A673 (cell line): Measurements from ENCODE around the gene BEND3. TPM values are rescaled to one million over a fixed set of nuclear protein-coding genes. Genes with fewer than 3 reads are reported as not detected.
"Not testable (repeated sequence)": the region's sequence is repeated elsewhere in the genome, so short reads cannot be mapped to it uniquely, and the experiment has no call there.

ENCODE experiments used
- BruUV-seq: library from RNA; stranded (reverse); fragments of 400-500 nt; replicated peaks from 2 replicates; lab custom pipeline; 2021; lab: Mats Ljungman, UMichigan
- CTCF ChIA-PET: fragments of 300-600 bp; sonication (Branson Sonifier 250); formaldehyde crosslinking; loops from one replicate; lab custom pipeline; 2022; ENCODE audit warnings: antibody characterized with exemption; lab: Charles Lee
- POLR2A ChIA-PET: fragments of 300-600 bp; sonication (Branson Sonifier 250); formaldehyde crosslinking; loops from one replicate; lab custom pipeline; 2022; ENCODE audit warnings: antibody characterized with exemption; ENCODE audit not compliant: low non-redundant PET; lab: Charles Lee
- DNase-seq: peaks from one replicate; pipeline ENCODE4 v3.0.0-alpha.2; 2015; ENCODE audit warnings: low spot score
- H3K27ac ChIP-seq: fragments of 200-600 bp; sonication (generic); 2 replicates; pipeline ENCODE4 v1.5.1; 2016; ENCODE audit warnings: mixed run types, low read depth, mild to moderate bottlenecking, mixed read lengths, antibody characterized with exemption, low read length; ENCODE audit not compliant: poor library complexity, severe bottlenecking
- H3K27me3 ChIP-seq: fragments of 200-600 bp; sonication (generic); replicated peaks from 2 replicates; pipeline ENCODE4 v1.6.1; 2017; ENCODE audit warnings: mixed run types, low read depth, mild to moderate bottlenecking, mixed read lengths, antibody characterized with exemption, low read length; ENCODE audit not compliant: insufficient read depth, poor library complexity
- H3K36me3 ChIP-seq: fragments of 200-600 bp; sonication (generic); 2 replicates; pipeline ENCODE4 v1.6.1; 2016; ENCODE audit warnings: mixed run types, mild to moderate bottlenecking, mixed read lengths, antibody characterized with exemption, low read length; ENCODE audit not compliant: insufficient read depth, poor library complexity, severe bottlenecking
- H3K4me1 ChIP-seq: fragments of 200-600 bp; sonication (generic); 2 replicates; pipeline ENCODE4 v1.6.1; 2017; ENCODE audit warnings: mixed run types, mild to moderate bottlenecking, mixed read lengths, antibody characterized with exemption, low read length; ENCODE audit not compliant: insufficient read depth, poor library complexity, severe bottlenecking
- H3K4me3 ChIP-seq: fragments of 200-600 bp; sonication (generic); 2 replicates; pipeline ENCODE4 v1.5.1; 2016; ENCODE audit warnings: low read depth, mixed run types, mild to moderate bottlenecking, mixed read lengths, low read length; ENCODE audit not compliant: poor library complexity, severe bottlenecking
- H3K9me3 ChIP-seq: fragments of 200-600 bp; sonication (generic); 2 replicates; pipeline ENCODE4 v1.6.1; 2016; ENCODE audit warnings: mixed run types, low read depth, mild to moderate bottlenecking, mixed read lengths, antibody characterized with exemption, low read length; ENCODE audit not compliant: poor library complexity, severe bottlenecking
- EZH2 ChIP-seq: fragments of 200-600 bp; sonication (generic); IDR thresholded peaks from 2 replicates; pipeline ENCODE4 v1.6.1; 2017; ENCODE audit warnings: borderline replicate concordance, low read depth, mild to moderate bottlenecking, mixed read lengths, antibody characterized with exemption, low read length; ENCODE audit not compliant: poor library complexity, severe bottlenecking
- intact Hi-C: fragments of 100-400 bp; cut with micrococcal nuclease; formaldehyde crosslinking; loops from one replicate; pipeline ENCODE4 v1.10.0; 2022; ENCODE audit not compliant: unreplicated experiment
- total RNA-seq: library from RNA; stranded (reverse); gene quantifications from 2 replicates; pipeline ENCODE4 v1.2.3, GENCODE V29; 2021
- TF ChIP-seq, protein P1 (sequence below): fragments of 300-800, 200-600 bp; sonication (generic); conservative IDR thresholded peaks from 2 replicates; pipeline ENCODE4 v1.5.1; 2017; ENCODE audit warnings: low read depth, mild to moderate bottlenecking, antibody characterized with exemption, low read length, moderate library complexity, mixed read lengths

BEND3 gene
- total RNA-seq, 1 experiment from 2014 or later: 10.9 TPM

DNA sequence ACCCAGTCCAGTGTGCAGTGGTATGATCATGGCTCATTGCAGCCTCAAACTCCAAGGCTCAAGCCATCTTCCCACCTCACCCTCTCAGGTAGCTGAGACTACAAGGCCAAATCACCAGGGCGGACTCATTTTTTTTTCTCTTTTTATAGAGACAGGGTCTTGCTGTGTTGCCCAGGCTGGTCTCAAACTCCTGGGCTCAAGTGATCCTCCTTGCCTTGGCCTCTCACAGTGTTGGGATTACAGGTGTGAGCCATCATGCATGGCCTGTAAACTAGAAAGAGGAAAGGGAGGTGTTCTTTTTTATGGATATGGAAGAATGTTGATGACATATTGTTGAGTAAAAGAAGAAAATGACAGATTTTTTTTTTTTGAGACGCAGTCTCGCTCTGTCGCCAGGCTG lies 5.1 kb upstream of the BEND3 start:
- no peaks in the 10 kb centered on the region for H3K9me3 ChIP-seq
- CTCF ChIA-PET: interaction anchor here (0.7 kb wide), 1 partner anchor 27 kb away, joined by 12 read pairs; no protein-coding TSS in a partner anchor
- POLR2A ChIA-PET: no interaction called here
- TF ChIP-seq, protein P1, sequence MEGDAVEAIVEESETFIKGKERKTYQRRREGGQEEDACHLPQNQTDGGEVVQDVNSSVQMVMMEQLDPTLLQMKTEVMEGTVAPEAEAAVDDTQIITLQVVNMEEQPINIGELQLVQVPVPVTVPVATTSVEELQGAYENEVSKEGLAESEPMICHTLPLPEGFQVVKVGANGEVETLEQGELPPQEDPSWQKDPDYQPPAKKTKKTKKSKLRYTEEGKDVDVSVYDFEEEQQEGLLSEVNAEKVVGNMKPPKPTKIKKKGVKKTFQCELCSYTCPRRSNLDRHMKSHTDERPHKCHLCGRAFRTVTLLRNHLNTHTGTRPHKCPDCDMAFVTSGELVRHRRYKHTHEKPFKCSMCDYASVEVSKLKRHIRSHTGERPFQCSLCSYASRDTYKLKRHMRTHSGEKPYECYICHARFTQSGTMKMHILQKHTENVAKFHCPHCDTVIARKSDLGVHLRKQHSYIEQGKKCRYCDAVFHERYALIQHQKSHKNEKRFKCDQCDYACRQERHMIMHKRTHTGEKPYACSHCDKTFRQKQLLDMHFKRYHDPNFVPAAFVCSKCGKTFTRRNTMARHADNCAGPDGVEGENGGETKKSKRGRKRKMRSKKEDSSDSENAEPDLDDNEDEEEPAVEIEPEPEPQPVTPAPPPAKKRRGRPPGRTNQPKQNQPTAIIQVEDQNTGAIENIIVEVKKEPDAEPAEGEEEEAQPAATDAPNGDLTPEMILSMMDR: no peak
- no peak for TF ChIP-seq EZH2
- no peak for DNase-seq
- peaks cover 11% of the 10 kb centered on the region for H3K4me1 ChIP-seq
- H3K27me3 ChIP-seq: no peaks in the 10 kb centered on the region
- no peak overlapping the region for H3K4me3 ChIP-seq
- intact Hi-C loops: no loop called here
- BruUV-seq: no TSS peak
- no peaks in the 10 kb centered on the region for H3K36me3 ChIP-seq
- H3K27ac ChIP-seq: no peak overlapping the region

DNA sequence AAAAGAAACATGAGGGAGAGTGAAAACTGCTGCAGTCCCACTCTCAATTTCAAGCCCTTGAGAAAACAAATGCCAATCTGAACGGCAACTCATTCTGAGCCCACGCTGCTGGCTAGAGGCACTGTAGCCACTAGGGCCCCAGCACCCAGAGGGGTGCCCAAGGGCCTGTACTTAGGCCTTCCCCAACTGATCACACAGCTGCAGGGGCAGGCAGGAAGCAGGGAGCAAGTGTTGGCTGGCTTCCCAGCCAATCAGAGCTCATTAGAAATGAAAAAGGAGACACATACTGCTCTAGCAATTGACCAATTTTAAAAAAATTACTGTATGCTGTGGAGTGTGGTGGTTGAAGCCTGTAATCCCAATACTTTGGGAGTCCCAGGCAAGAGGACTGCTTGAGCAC lies 3.7 kb upstream of the BEND3 start:
- ChIA-PET POLR2A (no interaction called here), CTCF (interaction anchor here (0.7 kb wide), 1 partner anchor 383 kb away, joined by 3 read pairs; no protein-coding TSS in a partner anchor)
- Histone ChIP-seq H3K9me3 (no peaks in the 10 kb centered on the region), H3K27me3 (no peaks in the 10 kb centered on the region), H3K36me3 (no peaks in the 10 kb centered on the region), H3K4me3 (no peak overlapping the region), H3K27ac (no peak overlapping the region), H3K4me1 (peaks cover 11% of the 10 kb centered on the region)
- no peak for TF ChIP-seq EZH2
- TF ChIP-seq, protein P1: no peak
- intact Hi-C loops: no loop called here
- peak; percentile 64 for DNase-seq
- BruUV-seq: no TSS peak

DNA sequence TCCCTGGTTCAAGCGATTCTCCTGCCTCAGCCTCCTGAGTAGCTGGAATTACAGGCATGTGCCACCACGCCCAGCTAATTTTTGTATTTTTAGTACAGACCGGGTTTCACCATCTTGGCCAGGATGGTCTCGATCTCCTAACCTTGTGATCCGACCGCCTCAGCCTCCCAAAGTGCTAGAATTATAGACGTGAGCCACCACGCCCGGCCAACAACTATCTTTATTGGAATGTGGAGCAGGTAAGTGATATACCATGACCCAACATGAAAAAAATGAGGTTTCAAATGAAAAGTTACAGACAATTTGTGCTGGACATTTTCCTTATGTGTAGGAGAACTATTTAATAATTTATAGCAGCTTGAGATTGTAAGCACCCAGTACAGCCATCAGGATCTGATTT lies 3.2 kb upstream of the BEND3 start:
- not testable (repeated sequence) for BruUV-seq

DNA sequence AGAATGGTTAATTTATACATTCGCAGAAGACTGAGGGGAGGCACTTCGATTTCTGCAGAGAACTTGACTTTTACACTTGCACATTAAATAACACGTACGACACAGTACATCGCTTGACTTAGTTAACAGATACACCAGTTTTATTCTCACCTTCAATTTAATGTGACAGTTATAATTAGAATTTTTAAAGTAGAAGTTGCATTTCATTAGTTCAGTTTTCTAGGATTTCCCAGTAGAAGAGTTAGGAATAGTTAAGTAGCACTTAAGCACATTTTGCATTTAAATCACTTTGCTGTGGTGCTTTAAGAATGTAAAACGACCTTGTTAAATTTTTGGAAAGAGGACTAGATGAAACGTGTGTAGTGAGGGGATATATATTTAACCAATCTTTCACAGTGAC lies 1.6 kb upstream of the BEND3 start:
- DNase-seq: no peak
- H3K27ac ChIP-seq: no peak overlapping the region
- peaks cover 16% of the 10 kb centered on the region for H3K4me1 ChIP-seq
- ChIA-PET CTCF (no interaction called here), POLR2A (no interaction called here)
- no peaks in the 10 kb centered on the region for H3K27me3 ChIP-seq
- intact Hi-C loops: no loop called here
- TF ChIP-seq, protein P1: no peak
- TF ChIP-seq EZH2: no peak
- H3K36me3 ChIP-seq: no peaks in the 10 kb centered on the region
- BruUV-seq: no TSS peak
- no peaks in the 10 kb centered on the region for H3K9me3 ChIP-seq
- H3K4me3 ChIP-seq: no peak overlapping the region

More for the DNA sequence above, 3.2 kb upstream of the BEND3 start:
- H3K27ac ChIP-seq, H3K4me3 ChIP-seq, DNase-seq, intact Hi-C loops, H3K27me3 ChIP-seq, H3K36me3 ChIP-seq, POLR2A ChIA-PET, H3K9me3 ChIP-seq: not testable (repeated sequence)
- CTCF ChIA-PET: interaction anchor here (0.7 kb wide), 1 partner anchor 383 kb away, joined by 3 read pairs; no protein-coding TSS in a partner anchor
- peaks cover 14% of the 10 kb centered on the region for H3K4me1 ChIP-seq
